Colonic mucosa (tissue), 4 donors: ENCODE results near the gene GPATCH1. TPM values are rescaled to one million over a fixed set of nuclear protein-coding genes. Genes with fewer than 3 reads are reported as not detected.
A peak's percentile ranks its signal among the peaks of the same experiment; 100 is the strongest.

Experiments
- DNase-seq: peaks from one replicate; pipeline ENCODE4 v3.0.0-alpha.2; 2020
- H3K27ac ChIP-seq: fragments of 200-600 bp; one replicate; pipeline ENCODE4 v1.8.0; 2021
- H3K27me3 ChIP-seq: fragments of 200-600 bp; one replicate; pipeline ENCODE4 v1.8.0; 2021
- H3K36me3 ChIP-seq: fragments of 200-600 bp; one replicate; pipeline ENCODE4 v1.8.0; 2021
- H3K4me1 ChIP-seq: fragments of 200-600 bp; one replicate; pipeline ENCODE4 v1.8.0; 2021; ENCODE audit warnings: mild to moderate bottlenecking
- H3K4me3 ChIP-seq: fragments of 200-600 bp; one replicate; pipeline ENCODE4 v1.8.0; 2021
- H3K9ac ChIP-seq, 2 donors: one replicate each; pipeline ENCODE4 v1.7.0; 2013; ENCODE audit warnings: control low read depth in 2 of 2, low read depth in 2 of 2, low read length in 2 of 2
- H3K9me3 ChIP-seq: fragments of 200-600 bp; one replicate; pipeline ENCODE4 v1.8.0; 2021
- CTCF ChIP-seq: fragments of 200-600 bp; IDR thresholded peaks from one replicate; pipeline ENCODE4 v1.8.0; 2022; ENCODE audit warnings: antibody characterized with exemption, mild to moderate bottlenecking
- intact Hi-C: fragments of 100-400 bp; cut with DNase I; formaldehyde crosslinking; loops from one replicate; pipeline ENCODE4 v1.14.1; 2022
- total RNA-seq, 2 donors: library from RNA; stranded (reverse); fragmentation: NEBNext Ultra II Directional in 1 of 2; extraction: Animal tissue kit (Norgen Biotek cat#: 25700) in 1 of 2; gene quantifications; one replicate each; pipeline ENCODE4 v1.2.1, GENCODE V29; 2021
- donor health status: healthy.
- donor health status: DM: no; HTN: no; CAD: no.
- donor health status: DM: no; HTN: no; CAD: no.

Gene GPATCH1
- total RNA-seq, 2 donors from 2014 or later: 10.0 to 10.9 TPM

GRCh38 chr19:33094436-33095067 lies 13.6 kb downstream of the GPATCH1 start:
- DNase-seq: peak; percentile 41
- Histone ChIP-seq H3K9ac (no peak overlapping the region), H3K27ac (no peak overlapping the region), H3K4me3 (no peak overlapping the region), H3K9me3 (no peaks in the 10 kb centered on the region), H3K27me3 (no peaks in the 10 kb centered on the region), H3K36me3 (peaks cover 4% of the 10 kb centered on the region), H3K4me1 (peaks cover 3% of the 10 kb centered on the region)
- intact Hi-C loops: no loop called here
- TF ChIP-seq CTCF: no peak

DNA sequence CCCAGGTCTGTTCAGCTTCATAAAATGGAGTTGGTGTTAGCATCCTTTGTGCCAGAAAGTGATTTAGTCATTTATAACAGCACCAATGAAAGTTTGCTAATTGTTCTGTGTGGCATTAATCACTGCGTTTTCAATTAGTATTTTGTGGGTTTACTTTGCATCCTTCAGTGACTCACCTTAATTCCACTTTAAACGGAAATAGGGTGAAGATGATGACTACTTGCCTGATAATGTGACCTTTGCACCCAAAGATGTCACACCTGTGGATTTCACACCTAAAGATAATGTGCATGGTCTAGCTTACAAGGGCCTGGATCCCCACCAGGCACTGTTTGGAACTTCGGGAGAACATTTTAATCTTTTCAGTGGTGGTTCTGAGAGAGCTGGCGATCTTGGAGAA lies 15.0 kb downstream of the GPATCH1 start:
- no peak for DNase-seq
- Histone ChIP-seq H3K9me3 (no peaks in the 10 kb centered on the region), H3K27ac (no peak overlapping the region), H3K4me1 (no peaks in the 10 kb centered on the region), H3K36me3 (peaks cover 4% of the 10 kb centered on the region), H3K4me3 (no peak overlapping the region), H3K27me3 (no peaks in the 10 kb centered on the region), H3K9ac (no peak overlapping the region)
- intact Hi-C loops: no loop called here
- no peak for TF ChIP-seq CTCF

GRCh38 chr19:33098055-33098534 lies 17.1 kb downstream of the GPATCH1 start:
- peaks cover 4% of the 10 kb centered on the region for H3K36me3 ChIP-seq
- intact Hi-C loops: no loop called here
- H3K27me3 ChIP-seq: no peaks in the 10 kb centered on the region

GRCh38 chr19:33100894-33101644 lies 20.1 kb downstream of the GPATCH1 start:
- TF ChIP-seq CTCF: no peak
- Histone ChIP-seq H3K9ac (no peak overlapping the region), H3K4me1 (no peaks in the 10 kb centered on the region), H3K36me3 (peaks cover 4% of the 10 kb centered on the region), H3K9me3 (no peaks in the 10 kb centered on the region), H3K4me3 (no peak overlapping the region), H3K27me3 (no peaks in the 10 kb centered on the region), H3K27ac (peak overlapping the region; percentile 10)
- DNase-seq: peak; percentile 84
- intact Hi-C loops: no loop called here

More at GRCh38 chr19:33098055-33098534, 17.1 kb downstream of the GPATCH1 start:
- no peak overlapping the region for H3K4me3 ChIP-seq
- no peak overlapping the region for H3K27ac ChIP-seq
- no peak for DNase-seq
- no peaks in the 10 kb centered on the region for H3K9me3 ChIP-seq
- H3K4me1 ChIP-seq: no peaks in the 10 kb centered on the region
- no peak overlapping the region for H3K9ac ChIP-seq
- no peak for TF ChIP-seq CTCF

GRCh38 chr19:33102893-33103292 lies 21.9 kb downstream of the GPATCH1 start:
- TF ChIP-seq CTCF: no peak
- Histone ChIP-seq H3K9me3 (no peaks in the 10 kb centered on the region), H3K27me3 (no peaks in the 10 kb centered on the region), H3K27ac (no peak overlapping the region), H3K4me3 (no peak overlapping the region), H3K4me1 (no peaks in the 10 kb centered on the region), H3K9ac (no peak overlapping the region), H3K36me3 (peaks cover under 1% of the 10 kb centered on the region)
- DNase-seq: no peak
- intact Hi-C loops: no loop called here
